ENCODE results near the gene FAM170B. TPM values are rescaled to one million over a fixed set of nuclear protein-coding genes. Genes with fewer than 3 reads are reported as not detected.

FAM170B gene
- total RNA-seq, 4 donors from 2014 or later = not detected

GRCh38 chr10:49129376-49129775 is 4.4 kb downstream of the FAM170B start:
- no peaks in the 10 kb centered on the region for H3K27me3 ChIP-seq
- H3K4me1 ChIP-seq = no peaks in the 10 kb centered on the region
- WGBS, 2 donors = 94 to 97% methylated on average over 1 of the region's 1 CpG
- intact Hi-C loops (cut with DNase I) = no loop called here
- TF ChIP-seq POLR2A (IDR thresholded peaks at IDR 0.05) = no peak
- TF ChIP-seq, protein P1, sequence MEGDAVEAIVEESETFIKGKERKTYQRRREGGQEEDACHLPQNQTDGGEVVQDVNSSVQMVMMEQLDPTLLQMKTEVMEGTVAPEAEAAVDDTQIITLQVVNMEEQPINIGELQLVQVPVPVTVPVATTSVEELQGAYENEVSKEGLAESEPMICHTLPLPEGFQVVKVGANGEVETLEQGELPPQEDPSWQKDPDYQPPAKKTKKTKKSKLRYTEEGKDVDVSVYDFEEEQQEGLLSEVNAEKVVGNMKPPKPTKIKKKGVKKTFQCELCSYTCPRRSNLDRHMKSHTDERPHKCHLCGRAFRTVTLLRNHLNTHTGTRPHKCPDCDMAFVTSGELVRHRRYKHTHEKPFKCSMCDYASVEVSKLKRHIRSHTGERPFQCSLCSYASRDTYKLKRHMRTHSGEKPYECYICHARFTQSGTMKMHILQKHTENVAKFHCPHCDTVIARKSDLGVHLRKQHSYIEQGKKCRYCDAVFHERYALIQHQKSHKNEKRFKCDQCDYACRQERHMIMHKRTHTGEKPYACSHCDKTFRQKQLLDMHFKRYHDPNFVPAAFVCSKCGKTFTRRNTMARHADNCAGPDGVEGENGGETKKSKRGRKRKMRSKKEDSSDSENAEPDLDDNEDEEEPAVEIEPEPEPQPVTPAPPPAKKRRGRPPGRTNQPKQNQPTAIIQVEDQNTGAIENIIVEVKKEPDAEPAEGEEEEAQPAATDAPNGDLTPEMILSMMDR (IDR thresholded peaks at IDR 0.05) = no peak
- DNase-seq = no peak
- no peaks in the 10 kb centered on the region for H3K36me3 ChIP-seq
- no peaks in the 10 kb centered on the region for H3K9me3 ChIP-seq
- no peak overlapping the region for H3K4me3 ChIP-seq (replicated peaks in 1 of 3)
- no peak overlapping the region for H3K27ac ChIP-seq

GRCh38 chr10:49128854-49129253 is 5.0 kb downstream of the FAM170B start:
- no peak for TF ChIP-seq POLR2A (IDR thresholded peaks at IDR 0.05)
- TF ChIP-seq, protein P1 (IDR thresholded peaks at IDR 0.05) = no peak
- intact Hi-C loops (cut with DNase I) = no loop called here
- DNase-seq = no peak
- Histone ChIP-seq H3K4me3 (replicated peaks in 1 of 3) (no peak overlapping the region), H3K27me3 (no peaks in the 10 kb centered on the region), H3K27ac (no peak overlapping the region), H3K4me1 (no peaks in the 10 kb centered on the region), H3K36me3 (no peaks in the 10 kb centered on the region), H3K9me3 (no peaks in the 10 kb centered on the region)
- 91% methylated on average over 4 of the region's 4 CpGs for WGBS, 2 donors

DNA sequence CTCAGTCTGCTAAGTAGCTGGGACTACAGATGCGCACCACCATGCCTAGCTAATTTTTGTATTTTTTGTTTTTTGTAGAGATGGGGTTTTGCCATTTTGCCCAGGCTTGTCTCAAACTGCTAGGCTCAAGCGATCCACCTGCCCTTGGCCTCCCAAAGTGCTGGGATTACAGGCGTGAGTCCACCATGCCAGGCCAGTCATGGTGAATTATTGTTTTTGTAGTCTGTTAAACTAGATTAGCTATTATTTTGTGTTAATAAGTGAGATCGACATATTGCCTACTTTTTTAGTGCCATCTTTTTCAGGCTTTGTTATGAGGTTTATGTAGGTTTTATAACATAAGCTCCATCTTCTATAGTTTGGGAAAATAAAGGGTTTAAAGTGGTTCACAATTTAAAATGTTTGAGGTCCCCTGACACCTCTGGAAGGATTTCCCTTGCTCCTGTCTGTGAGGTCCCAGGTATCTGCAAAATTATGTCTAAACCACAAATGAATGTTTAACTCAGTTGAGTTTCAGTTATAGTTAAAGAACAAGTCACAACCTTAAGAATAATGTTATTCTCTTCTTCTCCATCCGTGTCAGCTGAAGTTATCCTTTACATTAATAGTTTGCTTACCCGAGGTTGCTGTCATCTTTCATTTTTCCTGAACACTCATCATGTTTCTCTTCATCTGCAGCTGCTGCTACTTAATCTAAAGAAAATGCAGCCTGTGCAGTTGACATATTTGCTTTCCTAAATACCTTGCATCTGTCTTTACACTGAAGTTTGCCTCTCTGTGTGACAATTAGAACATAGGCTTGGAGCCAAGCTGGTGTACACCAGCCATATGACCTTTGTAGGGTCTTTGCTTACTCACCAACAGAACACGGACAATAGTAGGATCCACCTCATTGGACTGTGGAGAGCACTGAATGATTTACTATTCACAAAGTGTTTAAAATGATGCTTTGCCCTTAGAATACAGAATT is 9.6 kb downstream of the FAM170B start:
- Histone ChIP-seq H3K4me3 (replicated peaks in 1 of 3) (no peak overlapping the region), H3K27me3 (no peaks in the 10 kb centered on the region), H3K27ac (no peak overlapping the region), H3K4me1 (no peaks in the 10 kb centered on the region), H3K9me3 (no peaks in the 10 kb centered on the region), H3K36me3 (no peaks in the 10 kb centered on the region)
- intact Hi-C loops (cut with DNase I) = no loop called here
- no peak for TF ChIP-seq POLR2A (IDR thresholded peaks at IDR 0.05)
- TF ChIP-seq, protein P1 (IDR thresholded peaks at IDR 0.05) = no peak
- WGBS, 2 donors = 79 to 88% methylated on average over 7 of the region's 7 CpGs
- DNase-seq = no peak

GRCh38 chr10:49120911-49121310 is 12.9 kb downstream of the FAM170B start:
- H3K27me3 ChIP-seq = no peaks in the 10 kb centered on the region
- H3K9me3 ChIP-seq = no peaks in the 10 kb centered on the region
- H3K4me1 ChIP-seq = peaks cover 18 to 20% of the 10 kb centered on the region in 2 donors
- TF ChIP-seq, protein P1 (IDR thresholded peaks at IDR 0.05) = no peak
- TF ChIP-seq POLR2A (IDR thresholded peaks at IDR 0.05) = no peak
- no peak overlapping the region for H3K27ac ChIP-seq
- no peak overlapping the region for H3K4me3 ChIP-seq (replicated peaks in 1 of 3)
- intact Hi-C loops (cut with DNase I) = no loop called here
- H3K36me3 ChIP-seq = no peaks in the 10 kb centered on the region
- DNase-seq = no peak
- WGBS, 2 donors = 93% methylated on average over 3 of the region's 3 CpGs

DNA sequence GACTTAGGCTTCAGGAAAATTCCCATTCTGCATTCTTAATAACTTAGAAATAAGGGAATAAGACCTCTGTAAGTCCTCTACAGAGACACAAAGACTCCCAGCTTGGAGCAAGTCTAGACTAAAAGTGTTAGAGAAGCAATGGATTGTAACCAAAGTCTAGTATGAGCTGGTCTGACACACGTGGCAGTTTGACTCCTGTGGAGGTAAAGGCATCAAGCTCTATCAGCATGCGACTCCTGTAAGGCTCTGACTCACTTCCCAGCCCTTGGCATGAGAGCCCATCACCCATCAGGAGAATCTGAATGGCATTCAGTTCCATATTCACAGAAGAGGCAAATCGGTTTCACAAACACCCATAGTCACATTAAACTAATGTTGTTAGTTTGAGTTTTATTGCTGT is 14.1 kb downstream of the FAM170B start:
- intact Hi-C loops (cut with DNase I) = no loop called here
- 56 to 60% methylated on average over 3 of the region's 3 CpGs for WGBS, 2 donors

More for the DNA sequence above, 14.1 kb downstream of the FAM170B start:
- TF ChIP-seq, protein P1 (IDR thresholded peaks at IDR 0.05) = no peak
- Histone ChIP-seq H3K4me3 (replicated peaks in 1 of 3) (no peak overlapping the region), H3K9me3 (no peaks in the 10 kb centered on the region), H3K36me3 (no peaks in the 10 kb centered on the region), H3K27ac (no peak overlapping the region), H3K27me3 (no peaks in the 10 kb centered on the region), H3K4me1 (peaks cover 22 to 25% of the 10 kb centered on the region in 2 donors)
- peak in 1 of 2 donors; percentile 51 for DNase-seq
